ENCODE data around the gene BOLL. TPM values are rescaled to one million over a fixed set of nuclear protein-coding genes. Genes with fewer than 3 reads are reported as not detected.
A peak's percentile ranks its signal among the peaks of the same experiment; 100 is the strongest.
"Not testable (repeated sequence)": the region's sequence is repeated elsewhere in the genome, so short reads cannot be mapped to it uniquely, and the experiment has no call there.

The BOLL gene
- total and polyA plus RNA-seq, 2 donors from 2014 or later, result not detected

- H3K36me3 ChIP-seq (ENCODE audit: control insufficient read depth in 2 of 3, insufficient read depth in 3 of 3, low read length in 3 of 3), result no peaks in the 10 kb centered on the region
- intact Hi-C loops (cut with DNase I), result no loop called here
- H3K9me3 ChIP-seq (ENCODE audit: control insufficient read depth in 2 of 3, insufficient read depth in 1 of 3, low read length in 3 of 3), result peaks cover 0 to 10% (median 7%) of the 10 kb centered on the region in 3 donors
- no peak overlapping the region for H3K27ac ChIP-seq (ENCODE audit: low read depth in 2 of 2, low read length in 2 of 2)
- no peak overlapping the region for H3K9ac ChIP-seq (ENCODE audit: low read length in 3 of 3)
- DNase-seq, result peak in 1 of 5 donors; percentile 50
- no peak overlapping the region for H3K4me3 ChIP-seq (ENCODE audit: low read length in 3 of 3)
- H3K4me1 ChIP-seq (ENCODE audit: control insufficient read depth in 2 of 3, insufficient read depth in 2 of 3, low read depth in 1 of 3, low read length in 3 of 3), result no peaks in the 10 kb centered on the region
- H3K27me3 ChIP-seq (ENCODE audit: control insufficient read depth, insufficient read depth, low read length), result no peaks in the 10 kb centered on the region
- no peak for FAIRE-seq
- TF ChIP-seq CTCF (IDR thresholded peaks at IDR 0.05; ENCODE audit: borderline replicate concordance, extremely low read depth, insufficient read depth), result no peak
Measured at GRCh38 chr2:197759625-197760292, 25.4 kb downstream of the BOLL start.

DNA sequence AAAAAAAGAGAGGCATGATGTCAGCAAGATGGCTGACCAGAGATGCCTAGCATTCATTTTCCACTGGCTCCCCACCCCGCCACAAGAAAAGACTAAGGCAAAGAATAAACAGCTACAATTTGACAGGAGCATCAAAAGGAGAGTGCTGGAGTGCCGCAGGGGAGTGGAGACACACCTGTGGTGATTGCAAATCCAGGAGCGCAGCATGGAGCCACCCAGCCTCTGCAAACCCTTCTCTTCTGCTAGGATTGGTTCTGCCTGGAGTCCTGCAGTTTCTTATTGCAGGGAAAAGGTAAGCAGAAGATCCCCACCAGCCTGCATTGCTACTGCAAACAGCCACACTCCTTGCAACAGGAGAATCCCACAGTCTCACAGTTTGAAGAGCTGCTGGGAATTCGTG, 26.1 kb downstream of the BOLL start:
- no peaks in the 10 kb centered on the region for H3K4me1 ChIP-seq (ENCODE audit: control insufficient read depth in 2 of 3, insufficient read depth in 2 of 3, low read depth in 1 of 3, low read length in 3 of 3)
- H3K27me3 ChIP-seq (ENCODE audit: control insufficient read depth, insufficient read depth, low read length), result no peaks in the 10 kb centered on the region
- DNase-seq (no peak), FAIRE-seq (no peak)
- no peak overlapping the region for H3K9ac ChIP-seq (ENCODE audit: low read length in 3 of 3)
- intact Hi-C loops (cut with DNase I), result no loop called here
- H3K9me3 ChIP-seq (ENCODE audit: control insufficient read depth in 2 of 3, insufficient read depth in 1 of 3, low read length in 3 of 3), result peaks cover 0 to 10% (median 7%) of the 10 kb centered on the region in 3 donors
- no peak overlapping the region for H3K4me3 ChIP-seq (ENCODE audit: low read length in 3 of 3)
- no peak for TF ChIP-seq CTCF (IDR thresholded peaks at IDR 0.05; ENCODE audit: borderline replicate concordance, extremely low read depth, insufficient read depth)
- H3K27ac ChIP-seq (ENCODE audit: low read depth in 2 of 2, low read length in 2 of 2), result no peak overlapping the region
- H3K36me3 ChIP-seq (ENCODE audit: control insufficient read depth in 2 of 3, insufficient read depth in 3 of 3, low read length in 3 of 3), result no peaks in the 10 kb centered on the region

- H3K27me3 ChIP-seq (ENCODE audit: control insufficient read depth, insufficient read depth, low read length), result no peaks in the 10 kb centered on the region
- no peak overlapping the region for H3K27ac ChIP-seq (ENCODE audit: low read depth in 2 of 2, low read length in 2 of 2)
- TF ChIP-seq CTCF (IDR thresholded peaks at IDR 0.05; ENCODE audit: borderline replicate concordance, extremely low read depth, insufficient read depth), result no peak
- H3K9me3 ChIP-seq (ENCODE audit: control insufficient read depth in 2 of 3, insufficient read depth in 1 of 3, low read length in 3 of 3), result no peaks in the 10 kb centered on the region
- no peak overlapping the region for H3K4me3 ChIP-seq (ENCODE audit: low read length in 3 of 3)
- DNase-seq (no peak), FAIRE-seq (no peak)
- H3K36me3 ChIP-seq (ENCODE audit: control insufficient read depth in 2 of 3, insufficient read depth in 3 of 3, low read length in 3 of 3), result no peaks in the 10 kb centered on the region
- no peak overlapping the region for H3K9ac ChIP-seq (ENCODE audit: low read length in 3 of 3)
- intact Hi-C loops (cut with DNase I), result no loop called here
- no peaks in the 10 kb centered on the region for H3K4me1 ChIP-seq (ENCODE audit: control insufficient read depth in 2 of 3, insufficient read depth in 2 of 3, low read depth in 1 of 3, low read length in 3 of 3)
Measured at GRCh38 chr2:197740200-197740599, 44.9 kb downstream of the BOLL start.

DNA sequence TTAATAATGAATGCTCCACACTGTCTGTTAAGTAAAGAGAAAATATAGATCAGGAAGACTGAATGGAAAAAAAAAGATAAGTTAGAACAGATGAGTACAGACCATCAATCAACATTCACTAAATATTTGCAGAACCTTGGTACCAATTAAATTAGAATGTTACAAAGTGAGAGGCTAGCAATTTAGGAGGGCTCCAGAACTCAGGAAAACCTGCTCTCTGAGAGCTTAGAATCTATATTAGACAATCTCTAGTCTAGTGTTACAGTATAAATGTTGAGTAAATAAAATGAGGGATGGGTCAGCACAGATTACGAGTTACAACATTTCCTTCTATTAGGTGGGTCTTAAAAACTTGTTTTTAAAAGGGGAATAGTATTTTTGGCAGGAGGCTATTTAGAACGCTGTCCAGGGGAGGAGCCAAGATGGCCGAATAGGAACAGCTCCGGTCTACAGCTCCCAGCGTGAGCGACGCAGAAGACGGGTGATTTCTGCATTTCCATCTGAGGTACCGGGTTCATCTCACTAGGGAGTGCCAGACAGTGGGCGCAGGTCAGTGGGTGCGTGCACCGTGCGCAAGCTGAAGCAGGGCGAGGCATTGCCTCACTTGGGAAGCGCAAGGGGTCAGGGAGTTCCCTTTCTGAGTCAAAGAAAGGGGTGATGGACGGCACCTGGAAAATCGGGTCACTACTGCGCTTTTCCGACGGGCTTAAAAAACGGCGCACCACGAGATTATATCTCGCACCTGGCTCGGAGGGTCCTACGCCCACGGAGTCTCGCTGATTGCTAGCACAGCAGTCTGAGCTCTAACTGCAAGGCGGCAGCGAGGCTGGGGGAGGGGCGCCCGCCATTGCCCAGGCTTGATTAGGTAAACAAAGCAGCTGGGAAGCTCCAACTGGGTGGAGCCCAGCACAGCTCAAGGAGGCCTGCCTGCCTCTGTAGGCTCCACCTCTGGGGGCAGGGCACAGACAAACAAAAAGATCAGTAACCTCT, 56.3 kb downstream of the BOLL start:
- DNase-seq; H3K4me1 ChIP-seq (ENCODE audit: control insufficient read depth in 2 of 3, insufficient read depth in 2 of 3, low read depth in 1 of 3, low read length in 3 of 3); intact Hi-C loops (cut with DNase I): not testable (repeated sequence)

More for the DNA sequence above, 56.3 kb downstream of the BOLL start:
- not testable (repeated sequence) for H3K9ac ChIP-seq (ENCODE audit: low read length in 3 of 3); H3K36me3 ChIP-seq (ENCODE audit: control insufficient read depth in 2 of 3, insufficient read depth in 3 of 3, low read length in 3 of 3); FAIRE-seq; H3K27me3 ChIP-seq (ENCODE audit: control insufficient read depth, insufficient read depth, low read length); H3K9me3 ChIP-seq (ENCODE audit: control insufficient read depth in 2 of 3, insufficient read depth in 1 of 3, low read length in 3 of 3); H3K27ac ChIP-seq (ENCODE audit: low read depth in 2 of 2, low read length in 2 of 2); H3K4me3 ChIP-seq (ENCODE audit: low read length in 3 of 3)
